ENCODE results near the gene MAP4K3.

- TF ChIP-seq CTCF (IDR thresholded peaks at IDR 0.05; ENCODE audit: insufficient read depth, low read length) (no peak), POLR2AphosphoS5 (IDR thresholded peaks at IDR 0.05; ENCODE audit: low read depth) (no peak), REST (IDR thresholded peaks at IDR 0.05; ENCODE audit: insufficient replicate concordance, low read depth) (no peak), SPI1 (IDR thresholded peaks at IDR 0.05; ENCODE audit: borderline replicate concordance, low read depth) (no peak), GABPA (IDR thresholded peaks at IDR 0.05; ENCODE audit: low read depth) (no peak)
Measured at GRCh38 chr2:39370101-39370500, 67.0 kb downstream of the MAP4K3 start.

Data from HL-60 (cell line).